Bronchial epithelial cell (primary cell): ENCODE measurements around the gene POU4F3. TPM values are rescaled to one million over a fixed set of nuclear protein-coding genes. Genes with fewer than 3 reads are reported as not detected.

Source experiments
- DNase-seq: peaks from one replicate; pipeline ENCODE4 v3.0.0-alpha.2; 2010; ENCODE audit warnings: low read depth
- FAIRE-seq: peaks from 2 replicates; lab custom pipeline; 2011; peaks lifted over from hg19 to GRCh38; lab: Jason Lieb, UNC
- H3K27me3 ChIP-seq: 2 replicates; pipeline ENCODE4 v1.5.1; 2011; ENCODE audit warnings: low read length; ENCODE audit not compliant: control insufficient read depth, insufficient read depth
- H3K36me3 ChIP-seq: 2 replicates; pipeline ENCODE4 v1.5.1; 2011; ENCODE audit warnings: low read length; ENCODE audit not compliant: control insufficient read depth, insufficient read depth
- H3K4me3 ChIP-seq: 2 replicates; pipeline ENCODE4 v1.5.1; 2011; ENCODE audit warnings: mild to moderate bottlenecking, low read depth, low read length, control low read depth
- total RNA-seq: library from RNA; depleted of rRNA; stranded (reverse); fragments of >200 nt; gene quantifications from 2 replicates; pipeline ENCODE4 v1.2.1, GENCODE V29; 2014
- TF ChIP-seq, protein P1 (sequence below): IDR thresholded peaks from 2 replicates; pipeline ENCODE4 v1.5.1; 2011; ENCODE audit warnings: mild to moderate bottlenecking, moderate library complexity, low read length, control low read depth, inconsistent platforms; ENCODE audit not compliant: insufficient read depth, severe bottlenecking

Gene POU4F3
- total RNA-seq, 1 donor from 2014 or later: not detected

DNA sequence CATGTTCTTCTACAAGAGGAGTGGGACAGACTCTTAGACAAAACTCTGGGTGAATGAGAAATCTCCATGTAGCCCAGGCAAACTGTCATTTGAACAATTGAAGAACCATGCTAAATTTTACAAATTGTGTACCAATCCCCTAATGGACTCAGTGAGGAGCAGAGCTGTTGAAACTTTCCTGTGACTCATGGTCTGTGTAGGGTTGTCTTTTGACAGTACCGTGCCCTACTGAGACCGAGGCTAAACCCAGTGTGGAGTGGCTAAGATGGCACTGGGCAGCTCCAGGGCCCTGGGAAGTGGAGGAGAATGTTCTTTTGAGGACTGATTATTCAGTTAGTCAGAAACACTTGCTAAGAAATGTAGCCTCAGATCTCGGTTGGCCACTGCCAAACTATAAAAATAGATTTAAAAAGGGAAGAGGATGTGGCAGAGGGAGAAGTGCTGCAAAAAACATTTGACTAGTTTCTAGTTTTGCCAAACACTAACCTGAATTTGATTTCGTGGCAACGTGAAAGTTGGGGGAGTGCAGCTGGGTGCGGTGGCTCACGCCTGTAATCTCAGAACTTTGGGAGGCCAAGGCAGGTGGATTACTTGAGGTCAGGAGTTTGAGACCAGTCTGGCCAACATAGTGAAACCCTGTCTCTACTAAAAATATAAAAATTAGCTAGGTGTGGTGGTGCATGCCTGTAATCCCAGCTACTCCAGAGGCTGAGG, 24.7 kb downstream of the POU4F3 start:
- no peak overlapping the region for H3K4me3 ChIP-seq
- FAIRE-seq (no peak), DNase-seq (no peak)
- TF ChIP-seq, protein P1, sequence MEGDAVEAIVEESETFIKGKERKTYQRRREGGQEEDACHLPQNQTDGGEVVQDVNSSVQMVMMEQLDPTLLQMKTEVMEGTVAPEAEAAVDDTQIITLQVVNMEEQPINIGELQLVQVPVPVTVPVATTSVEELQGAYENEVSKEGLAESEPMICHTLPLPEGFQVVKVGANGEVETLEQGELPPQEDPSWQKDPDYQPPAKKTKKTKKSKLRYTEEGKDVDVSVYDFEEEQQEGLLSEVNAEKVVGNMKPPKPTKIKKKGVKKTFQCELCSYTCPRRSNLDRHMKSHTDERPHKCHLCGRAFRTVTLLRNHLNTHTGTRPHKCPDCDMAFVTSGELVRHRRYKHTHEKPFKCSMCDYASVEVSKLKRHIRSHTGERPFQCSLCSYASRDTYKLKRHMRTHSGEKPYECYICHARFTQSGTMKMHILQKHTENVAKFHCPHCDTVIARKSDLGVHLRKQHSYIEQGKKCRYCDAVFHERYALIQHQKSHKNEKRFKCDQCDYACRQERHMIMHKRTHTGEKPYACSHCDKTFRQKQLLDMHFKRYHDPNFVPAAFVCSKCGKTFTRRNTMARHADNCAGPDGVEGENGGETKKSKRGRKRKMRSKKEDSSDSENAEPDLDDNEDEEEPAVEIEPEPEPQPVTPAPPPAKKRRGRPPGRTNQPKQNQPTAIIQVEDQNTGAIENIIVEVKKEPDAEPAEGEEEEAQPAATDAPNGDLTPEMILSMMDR: no peak
- peaks cover 6% of the 10 kb centered on the region for H3K27me3 ChIP-seq
- no peaks in the 10 kb centered on the region for H3K36me3 ChIP-seq

DNA sequence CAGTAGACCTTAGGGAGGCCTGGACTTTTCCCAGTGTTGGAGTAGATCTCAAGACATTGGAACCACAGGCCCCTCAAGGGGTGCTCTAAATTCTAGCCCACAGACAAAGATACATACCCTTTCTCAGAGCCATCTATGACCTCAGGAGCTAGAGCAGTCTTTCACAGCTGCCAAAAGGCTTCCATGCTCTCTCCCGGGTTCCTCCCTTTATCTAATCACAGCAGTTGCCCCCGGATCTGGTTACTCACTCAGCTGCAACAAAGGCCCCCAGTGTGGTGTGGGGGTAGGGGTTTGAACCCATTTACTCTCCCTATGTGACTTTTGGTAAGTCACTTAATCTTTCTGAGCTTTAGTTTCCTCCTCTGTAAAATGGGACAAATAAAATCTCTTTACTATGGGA, 27.0 kb downstream of the POU4F3 start:
- DNase-seq (no peak), FAIRE-seq (no peak)
- Histone ChIP-seq H3K27me3 (peaks cover 7% of the 10 kb centered on the region), H3K4me3 (no peak overlapping the region), H3K36me3 (no peaks in the 10 kb centered on the region)
- TF ChIP-seq, protein P1: no peak

DNA sequence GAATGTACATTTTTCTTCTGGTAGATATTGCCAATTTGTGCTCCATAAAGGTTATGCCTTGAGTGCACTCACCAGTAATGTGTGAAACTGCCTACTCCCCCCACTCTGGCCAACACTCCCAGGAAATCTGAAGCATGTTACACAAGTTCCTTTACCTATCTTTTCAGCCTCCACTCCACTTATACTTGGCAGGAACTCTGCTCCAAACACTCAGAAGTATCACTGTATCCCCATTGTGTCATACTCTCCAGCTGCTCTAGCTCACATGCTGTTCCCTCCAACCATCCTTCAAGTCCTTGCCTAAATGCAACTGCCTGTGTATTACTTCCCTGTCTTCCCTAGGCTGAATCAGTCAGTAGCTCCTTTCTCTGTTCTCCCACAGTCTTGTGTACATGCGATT, 28.3 kb downstream of the POU4F3 start:
- TF ChIP-seq, protein P1: no peak
- DNase-seq (no peak), FAIRE-seq (no peak)

GRCh38 chr5:146368137-146368536, 29.5 kb downstream of the POU4F3 start:
- H3K4me3 ChIP-seq: no peak overlapping the region
- DNase-seq: peak; percentile 12
- H3K27me3 ChIP-seq: peaks cover 7% of the 10 kb centered on the region
- TF ChIP-seq, protein P1: no peak
- H3K36me3 ChIP-seq: no peaks in the 10 kb centered on the region
- FAIRE-seq: no peak

More for the DNA sequence above, 28.3 kb downstream of the POU4F3 start:
- H3K4me3 ChIP-seq: no peak overlapping the region
- H3K36me3 ChIP-seq: no peaks in the 10 kb centered on the region
- peaks cover 7% of the 10 kb centered on the region for H3K27me3 ChIP-seq

DNA sequence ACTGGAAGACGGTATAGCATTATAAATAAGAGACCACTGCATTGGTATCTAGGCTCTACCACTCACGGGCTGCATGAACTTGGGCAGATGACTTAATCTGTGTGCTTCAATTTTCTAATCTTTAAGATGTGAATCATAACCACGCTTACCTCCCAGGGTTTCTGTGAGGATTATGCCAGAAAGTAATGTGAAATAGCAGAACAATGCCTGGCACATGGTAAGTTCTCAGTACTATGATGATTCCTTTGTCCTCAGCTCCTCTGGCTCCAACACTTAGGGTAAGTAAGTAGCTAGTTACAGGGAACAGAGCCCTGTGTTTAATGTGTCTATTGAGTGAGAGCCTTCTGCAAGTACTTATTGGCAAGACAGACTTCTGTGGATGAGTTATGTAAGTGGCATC, 31.1 kb downstream of the POU4F3 start:
- peaks cover 7% of the 10 kb centered on the region for H3K27me3 ChIP-seq
- FAIRE-seq (no peak), DNase-seq (peak; percentile 32)
- TF ChIP-seq, protein P1: no peak
- no peak overlapping the region for H3K4me3 ChIP-seq
- H3K36me3 ChIP-seq: no peaks in the 10 kb centered on the region

- DNase-seq (no peak), FAIRE-seq (no peak)
- Histone ChIP-seq H3K4me3 (no peak overlapping the region), H3K27me3 (peaks cover 6% of the 10 kb centered on the region), H3K36me3 (no peaks in the 10 kb centered on the region)
- TF ChIP-seq, protein P1: no peak
Observed at GRCh38 chr5:146376821-146377220, 38.2 kb downstream of the POU4F3 start.
